Spleen (tissue), 7 donors: Measurements from ENCODE around the gene ATM.

Experiments
- POLR2AphosphoS5 ChIP-seq, 3 donors: sonication (generic); formaldehyde crosslinking; IDR thresholded peaks; one replicate each; pipeline ENCODE4 v1.5.1; 2017; ENCODE audit warnings: antibody characterized with exemption in 3 of 3
- TF ChIP-seq, protein P1 (sequence below), 11 experiments: fragments of 200-600 bp in 7 of 11; fragments of 450-650 bp in 4 of 11; sonication (generic) in 4 of 11; IDR thresholded peaks in 8 of 11; conservative IDR thresholded peaks in 3 of 11; 1 replicate in 7 of 11; 2 replicates in 4 of 11; pipeline versions ENCODE4 v1.4.0 to v1.8.0; 2016 to 2021; ENCODE audit warnings: antibody characterized with exemption in 11 of 11, inconsistent platforms in 4 of 11, mild to moderate bottlenecking in 1 of 11
- donor health status: DM: no; HTN: no; CAD: no; lungs with moderate emphysema.
- donor health status: DM: no; HTN: no; CAD: no.
- donor health status: DM: no; HTN: no; CAD: no.

DNA sequence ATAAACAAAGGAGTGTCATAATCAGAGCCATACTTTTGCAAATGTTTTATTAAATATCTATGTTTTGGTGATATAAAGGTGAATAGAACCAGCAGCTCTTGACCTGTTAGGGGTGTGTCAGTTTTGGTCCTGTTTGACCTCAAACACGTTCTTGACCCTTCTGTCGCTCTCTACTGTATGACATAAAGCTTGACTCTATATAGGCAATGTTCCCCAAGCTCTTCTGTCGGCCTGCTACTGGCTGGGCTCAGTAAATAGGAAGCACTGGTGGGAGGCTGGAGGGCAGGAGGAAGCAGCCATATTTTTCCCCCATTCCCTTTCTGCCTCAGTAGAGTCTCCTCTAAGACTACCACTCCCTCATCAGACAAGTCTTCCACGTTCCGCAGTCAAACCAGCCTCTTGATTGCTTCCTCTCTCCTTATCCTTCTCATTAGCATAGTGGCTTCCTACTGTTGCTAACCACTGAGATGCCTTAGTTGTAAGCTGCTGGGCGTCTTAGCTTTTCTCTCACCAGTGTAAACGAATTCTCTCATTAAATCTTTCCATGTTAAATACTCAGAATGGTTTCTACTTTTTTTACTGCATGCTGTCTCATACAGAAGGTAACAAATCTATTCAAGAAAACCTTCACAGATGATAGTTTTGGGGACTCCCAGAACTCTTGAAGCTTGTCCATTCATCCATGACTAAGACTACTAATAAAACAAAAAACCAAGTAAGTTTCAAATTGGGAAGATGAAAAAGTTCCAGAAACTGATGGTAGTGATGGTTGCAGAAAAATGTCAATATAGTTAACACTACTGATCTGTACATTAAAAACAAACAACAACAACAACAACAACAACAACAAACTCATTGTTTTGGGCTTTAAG is 3.7 kb upstream of the ATM start:
- TF ChIP-seq, protein P1, sequence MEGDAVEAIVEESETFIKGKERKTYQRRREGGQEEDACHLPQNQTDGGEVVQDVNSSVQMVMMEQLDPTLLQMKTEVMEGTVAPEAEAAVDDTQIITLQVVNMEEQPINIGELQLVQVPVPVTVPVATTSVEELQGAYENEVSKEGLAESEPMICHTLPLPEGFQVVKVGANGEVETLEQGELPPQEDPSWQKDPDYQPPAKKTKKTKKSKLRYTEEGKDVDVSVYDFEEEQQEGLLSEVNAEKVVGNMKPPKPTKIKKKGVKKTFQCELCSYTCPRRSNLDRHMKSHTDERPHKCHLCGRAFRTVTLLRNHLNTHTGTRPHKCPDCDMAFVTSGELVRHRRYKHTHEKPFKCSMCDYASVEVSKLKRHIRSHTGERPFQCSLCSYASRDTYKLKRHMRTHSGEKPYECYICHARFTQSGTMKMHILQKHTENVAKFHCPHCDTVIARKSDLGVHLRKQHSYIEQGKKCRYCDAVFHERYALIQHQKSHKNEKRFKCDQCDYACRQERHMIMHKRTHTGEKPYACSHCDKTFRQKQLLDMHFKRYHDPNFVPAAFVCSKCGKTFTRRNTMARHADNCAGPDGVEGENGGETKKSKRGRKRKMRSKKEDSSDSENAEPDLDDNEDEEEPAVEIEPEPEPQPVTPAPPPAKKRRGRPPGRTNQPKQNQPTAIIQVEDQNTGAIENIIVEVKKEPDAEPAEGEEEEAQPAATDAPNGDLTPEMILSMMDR (IDR thresholded peaks at IDR 0.05 in 8 of 11, conservative IDR thresholded peaks at IDR 0.05 in 3 of 11), result no peak
- no peak for TF ChIP-seq POLR2AphosphoS5 (IDR thresholded peaks at IDR 0.05)
